Measurements from ENCODE around the gene MS4A18. TPM values are rescaled to one million over a fixed set of nuclear protein-coding genes. Genes with fewer than 3 reads are reported as not detected.

The MS4A18 gene
- total RNA-seq, 1 donor from 2014 or later = not detected

GRCh38 chr11:60791153-60791933 lies 66.8 kb downstream of the MS4A18 start:
- no peaks in the 10 kb centered on the region for H3K9me3 ChIP-seq (ENCODE audit: control insufficient read depth in 3 of 3, low read length in 3 of 3)
- peaks cover 8 to 14% (median 12%) of the 10 kb centered on the region in 3 donors for H3K4me1 ChIP-seq (ENCODE audit: control insufficient read depth in 3 of 3, insufficient read depth in 3 of 3, low read length in 3 of 3)
- no peaks in the 10 kb centered on the region for H3K36me3 ChIP-seq (ENCODE audit: control insufficient read depth in 3 of 3, insufficient read depth in 3 of 3, low read length in 3 of 3)

GRCh38 chr11:60792521-60792920 lies 68.0 kb downstream of the MS4A18 start:
- H3K4me3 ChIP-seq (ENCODE audit: low read length in 3 of 3) = no peak overlapping the region
- no peak overlapping the region for H3K9ac ChIP-seq (ENCODE audit: low read depth in 1 of 3, low read length in 3 of 3)
- H3K4me1 ChIP-seq (ENCODE audit: control insufficient read depth in 3 of 3, insufficient read depth in 3 of 3, low read length in 3 of 3) = peaks cover 0 to 6% (median 5%) of the 10 kb centered on the region in 3 donors
- H3K27me3 ChIP-seq (ENCODE audit: control insufficient read depth in 3 of 3, insufficient read depth in 3 of 3, low read length in 3 of 3) = no peaks in the 10 kb centered on the region
- no peak overlapping the region for H3K27ac ChIP-seq (ENCODE audit: low read depth, low read length)
- H3K9me3 ChIP-seq (ENCODE audit: control insufficient read depth in 3 of 3, low read length in 3 of 3) = no peaks in the 10 kb centered on the region
- no peaks in the 10 kb centered on the region for H3K36me3 ChIP-seq (ENCODE audit: control insufficient read depth in 3 of 3, insufficient read depth in 3 of 3, low read length in 3 of 3)

More at GRCh38 chr11:60791153-60791933, 66.8 kb downstream of the MS4A18 start:
- Histone ChIP-seq H3K27ac (ENCODE audit: low read depth, low read length) (no peak overlapping the region), H3K9ac (ENCODE audit: low read depth in 1 of 3, low read length in 3 of 3) (no peak overlapping the region), H3K4me3 (ENCODE audit: low read length in 3 of 3) (no peak overlapping the region), H3K27me3 (ENCODE audit: control insufficient read depth in 3 of 3, insufficient read depth in 3 of 3, low read length in 3 of 3) (no peaks in the 10 kb centered on the region)

Other genes starting within 250 kb of the MS4A18 start
- gene MS4A12, start 231.9 kb upstream of the MS4A18 start, total RNA-seq = not detected
- not detected for gene MS4A13, start 209.3 kb upstream of the MS4A18 start, total RNA-seq
- gene MS4A8, start 25.1 kb upstream of the MS4A18 start, total RNA-seq = 3.7 TPM
- gene MS4A15, start 32.1 kb downstream of the MS4A18 start, total RNA-seq = not detected
- gene MS4A10, start 60.6 kb downstream of the MS4A18 start, total RNA-seq = not detected
- gene CCDC86, start 117.4 kb downstream of the MS4A18 start, total RNA-seq = 4.7 TPM
- 0.52 TPM for gene PTGDR2, start 131.2 kb downstream of the MS4A18 start, total RNA-seq
- not detected for gene ZP1, start 142.8 kb downstream of the MS4A18 start, total RNA-seq
- gene PRPF19, start 181.9 kb downstream of the MS4A18 start, total RNA-seq = 27.7 TPM
- gene TMEM109, start 189.4 kb downstream of the MS4A18 start, total RNA-seq = 45.4 TPM
- gene TMEM132A, start 199.7 kb downstream of the MS4A18 start, total RNA-seq = 14.6 TPM
- gene SLC15A3, start 227.5 kb downstream of the MS4A18 start, total RNA-seq = 16.7 TPM
- under 0.01 TPM for gene CD6, start 247.0 kb downstream of the MS4A18 start, total RNA-seq